ENCODE results near the gene TTC22.

- TF ChIP-seq GATA2 (IDR thresholded peaks at IDR 0.05; ENCODE audit: low read depth, low read length): no peak
- no peak for TF ChIP-seq GATA3 (IDR thresholded peaks at IDR 0.05; ENCODE audit: low read depth, low read length)
Observed at GRCh38 chr1:54819195-54819536, 18.0 kb upstream of the TTC22 start.
